ENCODE measurements around the gene KRTAP10-10.

Gene KRTAP10-10

GRCh38 chr21:44602463-44602850 is 34.7 kb upstream of the KRTAP10-10 start:
- H3K23ac ChIP-seq (ENCODE audit: low read length) = no peak overlapping the region
- no peak overlapping the region for H3K4me3 ChIP-seq (ENCODE audit: low read depth, low read length)
- H3K79me1 ChIP-seq (ENCODE audit: low read length) = no peaks in the 10 kb centered on the region
- H3K4me2 ChIP-seq (ENCODE audit: low read length) = no peak overlapping the region
- no peak overlapping the region for H2BK120ac ChIP-seq (ENCODE audit: insufficient read depth, low read length, poor library complexity)
- H3K79me2 ChIP-seq (ENCODE audit: control insufficient read depth, insufficient read depth, low read length, poor library complexity) = no peaks in the 10 kb centered on the region
- no peak overlapping the region for H4K12ac ChIP-seq (ENCODE audit: low read depth, low read length)
- no peaks in the 10 kb centered on the region for H3K4me1 ChIP-seq (ENCODE audit: control insufficient read depth in 1 of 2, insufficient read depth in 2 of 2, low read length in 2 of 2)
- H2AK5ac ChIP-seq (ENCODE audit: low read length) = no peak overlapping the region
- H3K14ac ChIP-seq (ENCODE audit: low read length) = no peak overlapping the region
- no peak overlapping the region for H4K8ac ChIP-seq (ENCODE audit: low read depth, low read length)
- H3K9me3 ChIP-seq (ENCODE audit: insufficient read depth, low read depth, low read length) = peaks cover 7% of the 10 kb centered on the region
- no peak for DNase-seq
- no peak overlapping the region for H2BK5ac ChIP-seq (ENCODE audit: low read depth, low read length, poor library complexity)
- no peaks in the 10 kb centered on the region for H3K36me3 ChIP-seq (ENCODE audit: control insufficient read depth in 1 of 2, insufficient read depth in 2 of 2, low read length in 2 of 2)
- H3K18ac ChIP-seq (ENCODE audit: low read length) = no peak overlapping the region
- H3K9ac ChIP-seq (ENCODE audit: low read length) = no peak overlapping the region
- no peak overlapping the region for H4K91ac ChIP-seq (ENCODE audit: low read depth, low read length)
- no peak overlapping the region for H3K27ac ChIP-seq (ENCODE audit: low read depth, low read length)
- H3K27me3 ChIP-seq (ENCODE audit: insufficient read depth, low read length) = no peaks in the 10 kb centered on the region
- no peak overlapping the region for H3K4ac ChIP-seq (ENCODE audit: low read depth, low read length)
- no peak overlapping the region for H2AFZ ChIP-seq (ENCODE audit: insufficient read depth, low read length, poor library complexity)
- no peak overlapping the region for H2BK12ac ChIP-seq (ENCODE audit: low read length)
- WGBS (ENCODE audit: extremely low coverage, insufficient coverage, insufficient read length) = no CpG with 5 or more reads among the region's 21 CpGs

DNA sequence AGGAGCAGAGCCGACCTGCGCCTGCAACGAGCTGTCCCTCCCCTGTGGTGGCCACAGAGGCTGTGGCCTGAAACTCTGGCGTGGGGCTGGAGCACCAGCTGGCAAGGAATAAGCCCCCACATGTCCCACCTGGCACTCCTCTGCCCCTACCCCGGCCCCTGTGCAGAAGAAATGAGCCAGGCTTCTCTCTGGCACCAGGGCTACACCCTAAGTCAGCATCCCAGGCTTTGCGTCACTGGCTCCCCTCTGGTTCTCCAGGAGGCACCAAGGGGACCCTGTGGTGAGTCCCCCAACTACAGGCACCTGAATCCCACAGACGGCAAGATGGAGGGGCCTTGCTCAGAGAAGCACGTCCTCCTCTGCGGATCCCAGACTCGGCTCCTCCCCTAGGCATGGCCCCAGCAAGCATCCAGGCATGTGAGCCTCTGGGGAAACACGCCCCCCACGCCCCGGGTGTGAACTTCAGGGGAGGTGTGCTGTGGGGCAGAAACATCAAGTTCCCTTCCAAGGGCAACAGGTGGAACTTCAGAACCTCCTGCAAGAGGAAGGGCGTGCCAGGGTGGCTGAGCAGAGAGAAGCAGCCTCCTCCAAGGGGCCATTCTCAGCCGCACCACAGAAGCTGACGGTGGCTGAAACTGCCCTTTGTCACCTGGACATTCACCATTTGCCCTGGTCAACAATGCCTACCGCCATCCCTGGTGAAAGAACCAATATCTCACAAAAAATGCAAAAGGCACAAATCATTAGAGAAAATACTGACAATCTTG is 33.9 kb upstream of the KRTAP10-10 start:
- H2AFZ ChIP-seq (ENCODE audit: insufficient read depth, low read length, poor library complexity) = no peak overlapping the region
- no peak overlapping the region for H3K27ac ChIP-seq (ENCODE audit: low read depth, low read length)
- H2BK120ac ChIP-seq (ENCODE audit: insufficient read depth, low read length, poor library complexity) = no peak overlapping the region
- no peak overlapping the region for H3K4ac ChIP-seq (ENCODE audit: low read depth, low read length)
- no peak overlapping the region for H2AK5ac ChIP-seq (ENCODE audit: low read length)
- no peak overlapping the region for H2BK5ac ChIP-seq (ENCODE audit: low read depth, low read length, poor library complexity)
- no peak overlapping the region for H3K14ac ChIP-seq (ENCODE audit: low read length)
- no peak overlapping the region for H4K12ac ChIP-seq (ENCODE audit: low read depth, low read length)
- H3K79me2 ChIP-seq (ENCODE audit: control insufficient read depth, insufficient read depth, low read length, poor library complexity) = no peaks in the 10 kb centered on the region
- no peak overlapping the region for H3K23ac ChIP-seq (ENCODE audit: low read length)
- no peaks in the 10 kb centered on the region for H3K79me1 ChIP-seq (ENCODE audit: low read length)
- H3K9me3 ChIP-seq (ENCODE audit: insufficient read depth, low read depth, low read length) = peaks cover 7% of the 10 kb centered on the region
- no peaks in the 10 kb centered on the region for H3K36me3 ChIP-seq (ENCODE audit: control insufficient read depth in 1 of 2, insufficient read depth in 2 of 2, low read length in 2 of 2)
- no peak overlapping the region for H3K4me2 ChIP-seq (ENCODE audit: low read length)
- no peak overlapping the region for H2BK12ac ChIP-seq (ENCODE audit: low read length)
- no CpG with 5 or more reads among the region's 17 CpGs for WGBS (ENCODE audit: extremely low coverage, insufficient coverage, insufficient read length)
- no peaks in the 10 kb centered on the region for H3K4me1 ChIP-seq (ENCODE audit: control insufficient read depth in 1 of 2, insufficient read depth in 2 of 2, low read length in 2 of 2)
- no peak overlapping the region for H3K9ac ChIP-seq (ENCODE audit: low read length)
- DNase-seq = no peak
- H3K18ac ChIP-seq (ENCODE audit: low read length) = no peak overlapping the region
- no peak overlapping the region for H4K91ac ChIP-seq (ENCODE audit: low read depth, low read length)
- no peak overlapping the region for H4K8ac ChIP-seq (ENCODE audit: low read depth, low read length)
- no peaks in the 10 kb centered on the region for H3K27me3 ChIP-seq (ENCODE audit: insufficient read depth, low read length)
- H3K4me3 ChIP-seq (ENCODE audit: low read depth, low read length) = no peak overlapping the region

DNA sequence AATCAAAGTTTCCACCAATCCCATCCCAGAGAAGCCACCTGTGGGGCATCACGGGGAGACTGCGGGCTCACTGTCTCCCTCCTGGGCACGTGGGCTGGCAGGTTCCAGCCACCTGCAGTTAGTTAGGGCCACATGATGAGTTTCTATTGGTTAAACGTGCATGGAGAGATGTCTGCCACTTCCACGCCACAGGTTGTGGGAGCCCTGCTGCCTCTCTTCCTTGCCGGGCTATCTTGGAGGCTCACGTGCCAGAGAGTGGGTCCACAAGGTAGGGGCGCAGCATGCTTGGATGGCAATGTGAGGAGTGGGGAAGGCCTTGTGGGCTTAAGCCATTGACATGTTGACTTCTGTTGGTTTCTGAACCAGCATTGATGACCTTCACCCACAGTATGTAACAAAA is 33.2 kb upstream of the KRTAP10-10 start:
- Histone ChIP-seq H2BK5ac (ENCODE audit: low read depth, low read length, poor library complexity) (no peak overlapping the region), H3K4me3 (ENCODE audit: low read depth, low read length) (no peak overlapping the region), H3K79me1 (ENCODE audit: low read length) (no peaks in the 10 kb centered on the region), H3K4me1 (ENCODE audit: control insufficient read depth in 1 of 2, insufficient read depth in 2 of 2, low read length in 2 of 2) (no peaks in the 10 kb centered on the region), H3K4ac (ENCODE audit: low read depth, low read length) (no peak overlapping the region), H3K23ac (ENCODE audit: low read length) (no peak overlapping the region), H3K9ac (ENCODE audit: low read length) (no peak overlapping the region), H3K36me3 (ENCODE audit: control insufficient read depth in 1 of 2, insufficient read depth in 2 of 2, low read length in 2 of 2) (no peaks in the 10 kb centered on the region), H2AFZ (ENCODE audit: insufficient read depth, low read length, poor library complexity) (no peak overlapping the region), H4K91ac (ENCODE audit: low read depth, low read length) (no peak overlapping the region), H4K8ac (ENCODE audit: low read depth, low read length) (no peak overlapping the region), H3K18ac (ENCODE audit: low read length) (no peak overlapping the region), H3K14ac (ENCODE audit: low read length) (no peak overlapping the region), H4K12ac (ENCODE audit: low read depth, low read length) (no peak overlapping the region), H3K27ac (ENCODE audit: low read depth, low read length) (no peak overlapping the region), H3K9me3 (ENCODE audit: insufficient read depth, low read depth, low read length) (peaks cover 7% of the 10 kb centered on the region), H2AK5ac (ENCODE audit: low read length) (no peak overlapping the region), H3K4me2 (ENCODE audit: low read length) (no peak overlapping the region), H3K27me3 (ENCODE audit: insufficient read depth, low read length) (no peaks in the 10 kb centered on the region), H3K79me2 (ENCODE audit: control insufficient read depth, insufficient read depth, low read length, poor library complexity) (no peaks in the 10 kb centered on the region), H2BK120ac (ENCODE audit: insufficient read depth, low read length, poor library complexity) (no peak overlapping the region), H2BK12ac (ENCODE audit: low read length) (no peak overlapping the region)
- DNase-seq = no peak
- WGBS (ENCODE audit: extremely low coverage, insufficient coverage, insufficient read length) = no CpG with 5 or more reads among the region's 8 CpGs

DNA sequence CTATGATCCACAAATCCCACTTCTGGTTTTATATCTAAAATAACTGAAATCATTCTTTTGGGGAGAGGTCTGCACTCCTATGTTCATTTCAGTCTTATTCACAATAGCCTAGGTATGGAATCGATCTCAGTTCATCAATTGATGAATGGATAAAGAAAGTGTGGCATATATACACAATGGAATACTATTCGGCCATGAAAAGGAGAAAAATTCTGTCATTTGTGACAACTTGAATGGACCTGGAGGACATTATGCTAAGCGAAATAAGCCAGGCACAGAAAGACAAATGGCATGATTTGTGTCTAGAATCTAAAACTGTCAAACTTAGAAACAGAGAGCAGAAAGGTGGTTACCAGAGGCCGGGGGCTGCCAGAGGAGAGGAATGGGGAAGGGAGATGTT is 30.7 kb upstream of the KRTAP10-10 start:
- Histone ChIP-seq H3K36me3 (ENCODE audit: control insufficient read depth in 1 of 2, insufficient read depth in 2 of 2, low read length in 2 of 2) (no peaks in the 10 kb centered on the region), H4K12ac (ENCODE audit: low read depth, low read length) (no peak overlapping the region), H3K23ac (ENCODE audit: low read length) (no peak overlapping the region), H3K4me1 (ENCODE audit: control insufficient read depth in 1 of 2, insufficient read depth in 2 of 2, low read length in 2 of 2) (no peaks in the 10 kb centered on the region), H4K8ac (ENCODE audit: low read depth, low read length) (no peak overlapping the region), H2AFZ (ENCODE audit: insufficient read depth, low read length, poor library complexity) (no peak overlapping the region), H3K9me3 (ENCODE audit: insufficient read depth, low read depth, low read length) (peaks cover 9% of the 10 kb centered on the region), H4K91ac (ENCODE audit: low read depth, low read length) (no peak overlapping the region), H3K9ac (ENCODE audit: low read length) (no peak overlapping the region), H2BK12ac (ENCODE audit: low read length) (no peak overlapping the region), H3K4me3 (ENCODE audit: low read depth, low read length) (no peak overlapping the region), H3K14ac (ENCODE audit: low read length) (no peak overlapping the region), H3K79me1 (ENCODE audit: low read length) (no peaks in the 10 kb centered on the region), H3K4me2 (ENCODE audit: low read length) (no peak overlapping the region), H3K27me3 (ENCODE audit: insufficient read depth, low read length) (no peaks in the 10 kb centered on the region), H3K79me2 (ENCODE audit: control insufficient read depth, insufficient read depth, low read length, poor library complexity) (no peaks in the 10 kb centered on the region), H3K4ac (ENCODE audit: low read depth, low read length) (no peak overlapping the region), H3K18ac (ENCODE audit: low read length) (no peak overlapping the region), H3K27ac (ENCODE audit: low read depth, low read length) (no peak overlapping the region), H2BK5ac (ENCODE audit: low read depth, low read length, poor library complexity) (no peak overlapping the region), H2AK5ac (ENCODE audit: low read length) (no peak overlapping the region), H2BK120ac (ENCODE audit: insufficient read depth, low read length, poor library complexity) (no peak overlapping the region)
- no peak for DNase-seq
- no CpG with 5 or more reads among the region's 4 CpGs for WGBS (ENCODE audit: extremely low coverage, insufficient coverage, insufficient read length)

All from trophoblast cell (in vitro differentiated cells and primary cell).